Activated CD4-positive, alpha-beta T cell treated with anti-CD3 and anti-CD28 coated beads, Interleukin-2, amount 10 ng/mL, durations not matched to agents 24 days and 14 days (primary cell): ENCODE data around the gene PLEKHA5. TPM values are rescaled to one million over a fixed set of nuclear protein-coding genes. Genes with fewer than 3 reads are reported as not detected.

Source experiments
- DNase-seq: peaks from one replicate; pipeline ENCODE4 v3.0.0; 2022
- H3K27ac Mint-ChIP-seq: one replicate; pipeline ENCODE4 v1.8.0; 2022; ENCODE audit warnings: mild to moderate bottlenecking, mixed read lengths
- H3K27me3 Mint-ChIP-seq: one replicate; pipeline ENCODE4 v1.8.0; 2022; ENCODE audit warnings: mixed read lengths
- H3K36me3 Mint-ChIP-seq: one replicate; pipeline ENCODE4 v1.8.0; 2022; ENCODE audit warnings: low read depth, mild to moderate bottlenecking, mixed read lengths
- H3K4me1 Mint-ChIP-seq: one replicate; pipeline ENCODE4 v1.8.0; 2021; ENCODE audit warnings: mixed read lengths
- H3K4me3 Mint-ChIP-seq: one replicate; pipeline ENCODE4 v1.8.0; 2022; ENCODE audit warnings: mild to moderate bottlenecking, moderate library complexity, mixed read lengths
- H3K9me3 Mint-ChIP-seq: one replicate; pipeline ENCODE4 v1.8.0; 2021; ENCODE audit warnings: mixed read lengths
- intact Hi-C: fragments of 100-400 bp; cut with micrococcal nuclease; formaldehyde crosslinking; loops from one replicate; pipeline ENCODE4 v1.15.1; 2023
- total RNA-seq: library from RNA; stranded (reverse); gene quantifications from 2 replicates; pipeline ENCODE4 v1.2.3, GENCODE V29; 2022

The PLEKHA5 gene
- total RNA-seq, 1 donor from 2014 or later, result 2.3 TPM

DNA sequence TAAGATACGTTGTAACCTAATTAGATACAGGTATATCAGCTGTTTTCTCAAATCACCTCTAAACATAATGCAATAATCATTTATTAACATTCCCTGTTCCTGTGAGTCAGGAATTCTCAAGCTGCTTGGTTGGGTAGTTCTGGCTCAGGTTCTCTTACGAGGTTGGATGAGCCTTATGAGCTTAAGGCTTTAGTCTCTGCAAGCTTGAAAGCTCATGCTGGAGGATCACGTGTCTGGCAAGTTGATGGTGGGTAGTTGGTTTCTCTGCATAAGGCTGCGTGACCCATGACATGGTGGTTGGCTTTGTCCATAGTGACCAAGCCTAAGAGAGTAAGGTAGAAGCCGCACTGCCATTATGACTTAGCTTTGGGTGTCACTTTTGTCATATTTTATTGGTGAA lies 62.0 kb downstream of the PLEKHA5 start:
- no peak for DNase-seq
- Mint-ChIP-seq H3K27ac (no peak overlapping the region), H3K4me3 (no peak overlapping the region), H3K4me1 (no peaks in the 10 kb centered on the region), H3K9me3 (no peaks in the 10 kb centered on the region), H3K27me3 (peaks cover 7% of the 10 kb centered on the region), H3K36me3 (no peaks in the 10 kb centered on the region)
- intact Hi-C loops, result no loop called here

GRCh38 chr12:19192710-19193109 lies 63.2 kb downstream of the PLEKHA5 start:
- Mint-ChIP-seq H3K36me3 (no peaks in the 10 kb centered on the region), H3K9me3 (no peaks in the 10 kb centered on the region), H3K4me3 (no peak overlapping the region), H3K27me3 (peaks cover 4% of the 10 kb centered on the region), H3K27ac (no peak overlapping the region), H3K4me1 (no peaks in the 10 kb centered on the region)
- no peak for DNase-seq
- intact Hi-C loops, result no loop called here

GRCh38 chr12:19194963-19195362 lies 65.4 kb downstream of the PLEKHA5 start:
- DNase-seq, result no peak
- intact Hi-C loops, result no loop called here
- Mint-ChIP-seq H3K27me3 (no peaks in the 10 kb centered on the region), H3K27ac (no peak overlapping the region), H3K36me3 (no peaks in the 10 kb centered on the region), H3K9me3 (no peaks in the 10 kb centered on the region), H3K4me3 (no peak overlapping the region), H3K4me1 (no peaks in the 10 kb centered on the region)

DNA sequence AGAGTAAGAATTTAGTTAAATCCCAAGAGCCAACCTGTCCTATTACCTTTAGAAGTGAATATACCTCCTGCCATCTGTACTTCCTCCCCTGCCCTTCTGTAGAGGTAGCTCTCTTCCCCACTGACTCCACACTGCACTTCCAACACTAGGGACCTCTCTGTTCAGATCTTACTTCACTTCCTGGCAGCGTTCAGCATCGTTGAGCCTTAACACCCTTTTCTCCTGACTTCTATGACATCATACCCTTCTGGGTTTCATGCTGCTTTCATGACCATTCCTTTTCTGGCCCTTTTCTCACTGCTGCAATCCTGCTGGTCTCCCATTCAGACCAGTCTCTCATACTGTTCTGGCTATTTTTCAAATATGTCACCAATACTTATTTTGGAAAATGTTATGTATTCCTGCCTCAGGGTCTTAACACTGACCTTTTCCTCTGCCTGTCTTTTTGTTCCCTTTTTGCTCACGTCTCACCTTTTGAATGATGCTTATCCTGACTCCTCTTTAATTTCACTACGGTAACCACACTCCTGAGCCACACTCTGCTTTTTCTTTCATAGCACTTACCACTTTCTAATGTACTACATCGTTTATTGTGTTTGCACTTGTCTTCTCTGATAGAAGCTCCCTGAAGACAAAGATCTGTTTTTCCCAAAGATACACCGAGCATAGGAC lies 67.6 kb downstream of the PLEKHA5 start:
- Mint-ChIP-seq H3K4me1 (no peaks in the 10 kb centered on the region), H3K27me3 (no peaks in the 10 kb centered on the region), H3K9me3 (no peaks in the 10 kb centered on the region), H3K4me3 (no peak overlapping the region), H3K36me3 (no peaks in the 10 kb centered on the region), H3K27ac (no peak overlapping the region)
- intact Hi-C loops, result no loop called here
- no peak for DNase-seq

DNA sequence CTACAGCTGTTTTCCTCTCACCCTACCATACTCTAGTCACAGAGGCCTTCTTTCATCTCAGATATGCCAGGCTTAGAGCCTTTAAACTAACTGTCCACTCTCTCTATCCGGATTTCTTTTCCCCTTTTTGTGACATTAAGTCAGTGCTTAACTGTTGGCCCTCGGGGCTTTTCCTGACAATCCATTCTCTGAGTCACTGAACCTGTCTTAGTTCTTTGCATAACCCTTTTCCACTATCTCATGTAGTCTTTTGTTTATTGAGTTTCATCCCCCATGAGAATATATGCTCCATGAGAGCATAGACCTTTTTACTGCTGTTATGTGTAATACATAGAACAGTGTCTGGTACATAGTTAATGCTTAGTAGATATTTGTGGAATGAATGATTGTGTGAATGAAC lies 68.7 kb downstream of the PLEKHA5 start:
- H3K4me3 Mint-ChIP-seq, result no peak overlapping the region
- intact Hi-C loops, result no loop called here
- H3K27ac Mint-ChIP-seq, result no peak overlapping the region
- H3K27me3 Mint-ChIP-seq, result no peaks in the 10 kb centered on the region
- no peaks in the 10 kb centered on the region for H3K4me1 Mint-ChIP-seq
- no peak for DNase-seq
- H3K9me3 Mint-ChIP-seq, result no peaks in the 10 kb centered on the region
- H3K36me3 Mint-ChIP-seq, result no peaks in the 10 kb centered on the region

GRCh38 chr12:19199332-19199731 lies 69.8 kb downstream of the PLEKHA5 start:
- Mint-ChIP-seq H3K4me1 (no peaks in the 10 kb centered on the region), H3K4me3 (no peak overlapping the region), H3K27me3 (no peaks in the 10 kb centered on the region), H3K27ac (no peak overlapping the region), H3K9me3 (no peaks in the 10 kb centered on the region), H3K36me3 (no peaks in the 10 kb centered on the region)
- intact Hi-C loops, result no loop called here
- no peak for DNase-seq

DNA sequence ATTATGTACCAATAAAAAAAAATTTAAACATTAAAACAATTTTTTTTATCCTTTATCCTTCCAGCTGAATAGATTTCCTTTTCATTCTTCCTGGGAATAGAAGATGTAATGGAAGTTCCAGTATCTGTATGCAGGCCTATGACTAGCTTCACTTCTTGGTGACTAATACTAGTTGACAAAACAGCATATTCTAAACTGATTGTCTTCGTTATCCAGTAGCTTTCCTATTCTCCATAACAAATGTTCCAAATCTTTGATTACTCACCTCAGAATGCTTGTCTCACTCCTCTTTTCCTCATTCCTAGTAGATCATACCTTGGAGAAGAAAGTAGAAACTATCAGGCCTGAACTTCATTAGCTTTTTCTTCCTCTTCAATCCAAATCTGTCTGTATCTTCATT lies 70.7 kb downstream of the PLEKHA5 start:
- H3K9me3 Mint-ChIP-seq, result no peaks in the 10 kb centered on the region
- intact Hi-C loops, result no loop called here
- no peak overlapping the region for H3K4me3 Mint-ChIP-seq
- no peaks in the 10 kb centered on the region for H3K27me3 Mint-ChIP-seq
- H3K36me3 Mint-ChIP-seq, result no peaks in the 10 kb centered on the region
- H3K27ac Mint-ChIP-seq, result no peak overlapping the region
- DNase-seq, result no peak
- H3K4me1 Mint-ChIP-seq, result no peaks in the 10 kb centered on the region

DNA sequence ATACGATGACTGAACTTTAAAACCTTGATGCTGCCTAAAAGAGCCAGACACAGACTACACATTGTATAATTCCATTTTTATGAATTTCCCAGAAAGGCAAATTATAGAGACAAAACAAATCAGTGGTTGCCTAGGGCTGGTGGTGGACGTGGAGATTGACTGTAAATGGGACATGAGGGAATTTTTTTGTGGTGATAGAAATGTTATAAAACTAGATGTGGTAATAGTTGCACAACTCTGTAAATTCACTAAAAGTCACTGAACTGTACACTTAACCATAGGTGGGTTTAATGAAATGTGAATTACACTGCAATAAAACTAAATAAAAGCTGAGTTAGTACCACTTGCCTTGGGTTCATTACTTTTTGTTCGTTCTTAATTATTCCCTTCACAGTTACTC lies 72.1 kb downstream of the PLEKHA5 start:
- intact Hi-C loops, result no loop called here
- Mint-ChIP-seq H3K4me3 (no peak overlapping the region), H3K9me3 (no peaks in the 10 kb centered on the region), H3K27ac (no peak overlapping the region), H3K27me3 (no peaks in the 10 kb centered on the region), H3K36me3 (no peaks in the 10 kb centered on the region), H3K4me1 (no peaks in the 10 kb centered on the region)
- DNase-seq, result no peak

DNA sequence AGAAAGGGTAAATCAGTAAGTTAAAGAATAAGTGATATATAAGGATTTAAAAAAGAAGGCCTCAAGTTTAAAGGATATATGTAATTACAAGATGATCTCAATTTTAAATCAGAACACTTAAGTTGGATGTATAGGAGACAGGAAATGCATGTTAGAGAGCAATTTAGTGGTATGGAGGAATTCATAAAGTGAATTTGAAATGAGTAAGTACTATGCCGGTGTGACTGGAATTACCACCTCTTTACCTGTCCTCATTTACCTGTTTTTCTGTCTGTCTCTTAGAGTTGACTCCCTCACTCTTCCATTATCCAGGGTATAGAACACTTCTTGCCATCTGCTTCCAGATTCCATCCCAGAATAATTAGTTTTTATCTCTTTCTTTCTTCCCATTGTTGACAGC lies 73.5 kb downstream of the PLEKHA5 start:
- Mint-ChIP-seq H3K4me3 (no peak overlapping the region), H3K9me3 (no peaks in the 10 kb centered on the region), H3K27me3 (no peaks in the 10 kb centered on the region), H3K36me3 (no peaks in the 10 kb centered on the region), H3K4me1 (no peaks in the 10 kb centered on the region), H3K27ac (no peak overlapping the region)
- intact Hi-C loops, result no loop called here
- DNase-seq, result no peak

DNA sequence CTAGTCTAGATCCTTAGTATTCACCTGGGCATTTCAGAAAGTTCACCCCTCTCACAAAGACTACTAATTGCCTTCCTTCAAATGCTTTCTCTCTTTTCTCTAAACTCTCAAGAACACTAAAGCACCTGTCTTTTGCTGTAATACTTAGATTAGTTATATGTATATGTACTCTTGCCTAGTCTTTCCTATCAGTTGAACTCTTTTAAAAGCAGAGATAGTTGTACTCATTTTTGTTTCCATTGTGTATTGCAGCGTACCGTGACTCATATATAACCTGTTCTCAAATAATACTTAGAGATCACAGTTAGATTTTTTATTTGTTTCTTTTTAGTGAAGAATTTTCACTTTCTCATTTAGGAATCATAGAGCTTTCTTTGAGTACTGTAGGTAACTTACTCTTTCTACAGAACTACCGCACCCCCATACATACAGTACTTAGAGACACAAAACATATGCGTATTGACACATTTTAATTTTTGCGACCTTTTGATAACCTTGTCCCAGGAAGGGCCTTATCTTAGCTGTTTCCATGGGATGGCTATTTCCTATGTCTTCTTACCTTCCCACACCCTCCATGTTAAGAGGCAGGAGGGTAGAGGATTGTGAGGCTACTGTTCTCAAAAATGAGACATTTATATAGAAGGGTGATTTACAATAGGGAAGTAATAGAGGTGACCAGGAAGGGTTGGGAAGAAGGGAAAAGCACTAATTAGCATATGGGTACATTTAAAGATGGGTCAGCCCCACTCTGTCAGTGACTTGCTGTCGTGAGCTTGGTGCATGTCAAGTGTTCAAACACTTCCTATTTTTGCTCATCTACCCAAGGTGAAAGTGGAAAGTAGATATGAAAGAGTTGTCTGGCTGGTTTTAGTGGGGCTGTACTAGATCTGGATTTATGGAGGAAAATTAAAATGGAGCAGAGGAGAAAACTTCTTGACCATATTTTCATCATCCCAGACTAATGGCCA lies 74.3 kb downstream of the PLEKHA5 start:
- no peak for DNase-seq
- Mint-ChIP-seq H3K4me1 (no peaks in the 10 kb centered on the region), H3K27ac (no peak overlapping the region), H3K9me3 (no peaks in the 10 kb centered on the region), H3K4me3 (no peak overlapping the region), H3K27me3 (no peaks in the 10 kb centered on the region), H3K36me3 (no peaks in the 10 kb centered on the region)
- intact Hi-C loops, result no loop called here

DNA sequence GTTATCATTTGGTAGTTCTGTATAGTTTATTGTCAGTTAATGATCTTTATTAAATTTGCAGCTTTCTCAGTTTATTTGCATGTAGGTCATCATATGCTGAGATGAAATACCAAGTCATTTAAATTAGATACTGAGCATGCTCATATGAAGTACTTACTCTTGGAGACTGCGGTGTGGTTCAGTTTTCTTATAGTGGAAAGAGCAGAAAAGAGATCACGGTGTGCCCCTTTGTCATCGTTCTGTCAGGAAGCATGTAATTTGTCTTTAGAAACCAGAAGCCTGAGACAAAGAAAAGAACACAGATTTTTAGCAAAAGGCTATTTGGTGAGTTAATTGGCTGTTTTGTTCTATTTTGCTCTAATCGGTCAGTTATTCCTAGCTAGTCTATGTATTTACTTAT lies 75.6 kb downstream of the PLEKHA5 start:
- H3K27me3 Mint-ChIP-seq, result no peaks in the 10 kb centered on the region
- H3K27ac Mint-ChIP-seq, result no peak overlapping the region
- H3K9me3 Mint-ChIP-seq, result no peaks in the 10 kb centered on the region
- no peak overlapping the region for H3K4me3 Mint-ChIP-seq
- no peaks in the 10 kb centered on the region for H3K4me1 Mint-ChIP-seq
- intact Hi-C loops, result no loop called here
- no peak for DNase-seq
- H3K36me3 Mint-ChIP-seq, result no peaks in the 10 kb centered on the region

- Mint-ChIP-seq H3K4me3 (no peak overlapping the region), H3K9me3 (no peaks in the 10 kb centered on the region), H3K4me1 (no peaks in the 10 kb centered on the region), H3K27me3 (no peaks in the 10 kb centered on the region), H3K27ac (no peak overlapping the region), H3K36me3 (no peaks in the 10 kb centered on the region)
- intact Hi-C loops, result no loop called here
- DNase-seq, result no peak
Measured at GRCh38 chr12:19206493-19207077, 77.1 kb downstream of the PLEKHA5 start.

DNA sequence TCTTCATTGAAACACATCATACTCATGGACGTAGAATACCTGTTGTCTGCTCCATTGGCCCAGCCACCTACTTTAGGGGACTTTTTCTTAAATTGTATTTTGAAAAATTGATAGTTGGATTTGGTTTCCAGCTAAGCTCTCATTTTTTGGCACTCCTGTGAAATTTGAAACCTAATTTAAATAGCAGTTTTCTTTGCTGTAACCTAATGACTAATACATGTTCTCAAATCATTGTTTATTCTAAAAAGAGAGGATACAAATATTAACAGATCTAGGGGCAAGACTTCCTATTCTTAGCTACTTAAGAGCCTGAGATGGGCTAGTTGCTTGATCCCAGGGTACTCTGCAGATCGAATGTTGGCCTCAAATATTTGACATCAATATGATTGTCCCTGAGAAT lies 78.9 kb downstream of the PLEKHA5 start:
- no peaks in the 10 kb centered on the region for H3K9me3 Mint-ChIP-seq
- no peaks in the 10 kb centered on the region for H3K4me1 Mint-ChIP-seq

DNA sequence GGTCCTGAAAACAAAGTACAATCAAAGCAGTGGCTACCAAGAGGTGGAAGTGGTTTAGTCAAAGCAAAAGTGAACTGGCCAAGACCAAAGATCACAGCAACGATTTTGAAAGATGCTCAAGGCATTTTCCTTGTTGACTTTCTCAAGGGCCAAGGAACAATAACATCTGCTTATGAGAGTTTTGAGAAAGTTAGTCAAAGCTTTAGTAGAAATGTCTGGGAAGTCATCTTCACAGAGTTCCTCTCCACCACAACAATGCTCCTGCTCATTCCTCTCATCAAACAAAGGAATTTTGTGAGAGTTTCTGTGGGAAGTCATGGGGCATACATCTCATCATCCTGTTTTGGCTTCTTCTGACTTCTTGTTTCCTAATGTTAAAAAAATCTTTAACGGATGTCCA lies 80.1 kb downstream of the PLEKHA5 start:
- intact Hi-C loops, result no loop called here
- H3K4me3 Mint-ChIP-seq, result no peak overlapping the region
- H3K4me1 Mint-ChIP-seq, result no peaks in the 10 kb centered on the region
- H3K36me3 Mint-ChIP-seq, result no peaks in the 10 kb centered on the region
- H3K27me3 Mint-ChIP-seq, result no peaks in the 10 kb centered on the region
- H3K9me3 Mint-ChIP-seq, result no peaks in the 10 kb centered on the region
- no peak overlapping the region for H3K27ac Mint-ChIP-seq
- no peak for DNase-seq

More for the DNA sequence above, 78.9 kb downstream of the PLEKHA5 start:
- H3K36me3 Mint-ChIP-seq, result no peaks in the 10 kb centered on the region
- no peak for DNase-seq
- no peak overlapping the region for H3K4me3 Mint-ChIP-seq
- intact Hi-C loops, result no loop called here
- no peak overlapping the region for H3K27ac Mint-ChIP-seq
- no peaks in the 10 kb centered on the region for H3K27me3 Mint-ChIP-seq
